Glomerular visceral epithelial cell (primary cell): ENCODE data around the gene QRFPR.
"Not testable (repeated sequence)": the region's sequence is repeated elsewhere in the genome, so short reads cannot be mapped to it uniquely, and the experiment has no call there.

Source experiments
- DNase-seq: peaks from one replicate; pipeline ENCODE4 v3.0.0-alpha.2; 2016; ENCODE audit errors: extremely low spot score

QRFPR gene

GRCh38 chr4:121380776-121381462, at the start of gene QRFPR:
Gene QRFPR, minus strand, starts transcription at chr4:121381018. Its CDS starts 371 bp downstream, at chr4:121380647.
- DNase-seq: peak; percentile 30

DNA sequence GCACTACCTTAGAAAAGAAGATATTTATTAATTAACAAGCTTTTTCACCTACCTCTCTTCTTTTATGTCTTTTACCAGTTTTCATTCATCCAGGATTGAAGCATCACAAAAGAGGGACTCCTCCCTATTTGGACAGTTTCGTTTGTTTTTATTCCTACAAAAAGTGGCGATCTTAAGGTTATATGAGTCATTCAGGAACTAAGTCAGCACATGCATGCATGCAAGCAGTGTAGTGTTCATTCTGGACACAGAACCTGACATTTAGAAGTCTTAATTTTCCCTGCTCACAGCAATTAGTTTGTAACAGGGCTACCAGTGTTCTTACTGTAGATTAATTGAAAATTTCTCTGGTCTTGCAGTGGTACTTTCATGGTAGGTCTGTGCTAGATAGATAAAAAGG, 47.9 kb upstream of the QRFPR start:
- DNase-seq: peak; percentile 17

GRCh38 chr4:121421594-121421993, 40.8 kb upstream of the QRFPR start:
- no peak for DNase-seq

DNA sequence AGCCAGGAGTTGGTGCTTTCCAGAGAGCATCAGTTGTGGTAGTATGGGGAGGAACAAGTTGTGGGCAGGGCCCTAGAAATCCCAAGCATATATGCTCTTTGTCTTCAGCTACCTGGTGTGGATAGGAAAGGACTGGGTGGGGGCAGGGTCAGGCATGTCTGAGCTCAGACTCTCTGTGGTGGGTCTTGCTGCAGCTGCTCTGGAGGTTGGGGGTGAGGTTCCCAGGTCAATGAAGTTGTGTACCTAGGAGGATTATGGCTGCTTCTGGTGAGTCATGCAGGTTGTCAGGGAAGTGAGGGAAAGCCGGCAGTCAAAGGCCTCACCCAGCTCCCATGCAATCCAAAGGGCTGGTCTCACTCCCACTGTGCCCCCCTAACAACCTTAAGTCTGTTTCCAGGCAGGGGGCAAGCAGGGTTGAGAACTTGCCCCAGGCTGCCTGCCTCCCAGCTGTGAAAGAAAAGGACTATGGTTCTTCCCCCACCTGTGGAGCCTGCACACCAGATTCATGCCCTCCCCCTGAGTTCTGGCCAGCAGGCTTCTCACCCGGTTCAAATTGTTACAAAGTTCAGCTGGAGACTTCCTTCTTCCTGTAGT, 30.4 kb upstream of the QRFPR start:
- no peak for DNase-seq

- DNase-seq: not testable (repeated sequence)
These were observed 27.7 kb upstream of the QRFPR start for GRCh38 chr4:121408567-121408966.

DNA sequence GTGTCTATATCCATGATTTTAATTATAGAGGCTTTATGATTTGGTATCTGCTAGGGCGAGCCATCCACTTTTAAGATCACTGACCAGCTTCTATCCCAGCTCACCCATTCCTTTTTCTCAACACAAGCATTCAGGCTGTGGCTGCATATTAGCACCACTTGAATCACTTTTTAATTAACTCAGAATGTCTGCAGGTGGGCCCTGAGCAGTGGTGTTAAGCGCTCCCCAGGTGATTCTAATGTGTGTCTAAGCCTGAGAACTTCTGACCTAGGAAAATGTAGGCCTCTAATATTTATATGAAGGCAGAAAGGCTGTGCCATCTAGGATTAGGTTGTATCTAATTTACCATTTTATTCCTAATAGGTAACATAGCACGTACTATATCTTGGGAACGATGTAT, 19.8 kb upstream of the QRFPR start:
- DNase-seq: no peak

DNA sequence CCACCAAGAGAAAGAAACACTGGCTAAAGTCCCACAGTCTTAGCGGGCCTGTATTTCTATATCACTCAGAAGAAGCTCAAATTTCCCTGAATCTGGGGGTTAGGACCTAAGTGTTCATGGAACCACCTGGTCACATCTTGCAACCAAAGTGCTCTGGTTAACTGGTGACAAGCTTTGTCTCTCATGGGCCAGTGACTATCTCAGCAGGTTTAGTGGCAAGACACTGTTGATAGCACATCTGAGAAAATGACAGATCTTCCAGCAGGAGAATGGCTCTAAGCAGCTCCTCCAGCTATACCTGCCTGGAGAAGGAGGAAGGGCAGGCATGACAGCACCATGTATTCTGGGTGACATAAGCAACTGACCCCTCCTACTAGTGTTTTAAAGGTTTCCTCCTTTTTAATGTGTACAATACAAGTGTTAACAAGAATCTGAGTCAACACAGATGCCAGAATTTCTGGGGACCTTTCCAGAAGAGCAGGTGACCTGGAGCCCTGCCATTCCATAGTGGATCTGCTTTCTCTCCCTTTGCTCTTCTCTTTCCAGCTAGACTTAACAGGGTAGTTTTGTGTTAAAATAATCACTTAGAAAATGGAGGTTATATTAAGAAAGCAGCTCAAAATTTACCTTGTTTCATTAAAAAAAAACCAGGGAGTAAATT, 17.3 kb upstream of the QRFPR start:
- DNase-seq: no peak

DNA sequence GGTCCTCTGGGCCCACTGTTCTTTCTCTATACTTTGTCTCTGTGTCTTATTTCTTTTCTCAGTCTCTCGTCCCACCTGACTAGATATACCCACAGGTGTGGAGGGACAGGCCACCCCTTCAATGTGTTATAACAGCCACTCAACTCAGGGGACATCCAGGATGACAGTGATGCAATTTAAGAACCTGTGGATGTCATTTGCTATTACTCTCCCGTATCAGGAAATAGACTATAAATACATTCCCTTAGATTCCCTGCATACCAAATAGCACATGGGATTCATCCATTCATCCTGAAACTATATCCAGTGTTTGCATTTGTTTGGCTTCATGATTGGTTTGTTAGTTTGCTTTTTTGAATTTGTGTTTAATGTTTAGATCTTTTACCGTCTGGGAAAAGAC, 16.6 kb upstream of the QRFPR start:
- no peak for DNase-seq

DNA sequence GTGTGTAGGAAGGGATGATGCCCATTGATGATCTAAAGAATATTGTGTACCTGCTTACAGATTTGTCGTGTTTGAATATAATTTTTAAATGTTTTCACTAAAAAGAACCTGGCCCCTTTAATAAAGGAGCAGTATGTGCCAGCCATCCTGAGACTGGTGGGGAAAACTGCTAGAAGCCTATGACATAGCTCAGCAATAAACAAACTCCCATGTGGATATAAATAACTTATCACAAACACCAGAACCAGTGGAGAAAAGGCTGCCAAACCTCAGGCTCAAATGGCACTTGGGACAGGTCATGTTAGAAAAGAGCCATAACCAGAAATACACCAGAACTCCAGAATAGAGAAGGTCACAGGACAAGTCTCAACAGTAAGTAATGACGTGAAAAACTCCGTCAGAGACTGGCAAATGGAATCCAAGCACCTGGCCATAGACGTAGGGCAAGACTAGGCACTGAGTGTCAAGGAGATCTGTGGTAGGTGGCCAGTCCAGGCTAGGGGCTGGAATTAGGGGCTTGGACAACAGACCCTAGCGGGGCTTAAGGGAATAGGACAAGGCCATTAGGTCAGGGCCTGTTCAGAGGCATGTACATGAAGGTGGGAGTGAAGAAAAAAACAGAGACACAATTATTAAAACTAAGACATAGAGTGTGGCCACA, 11.7 kb upstream of the QRFPR start:
- no peak for DNase-seq

- no peak for DNase-seq
These were observed 9.5 kb upstream of the QRFPR start for GRCh38 chr4:121390335-121390734.

GRCh38 chr4:121379276-121379675, 1.5 kb downstream of the QRFPR start:
- no peak for DNase-seq

GRCh38 chr4:121377076-121377475, 3.7 kb downstream of the QRFPR start:
- no peak for DNase-seq

DNA sequence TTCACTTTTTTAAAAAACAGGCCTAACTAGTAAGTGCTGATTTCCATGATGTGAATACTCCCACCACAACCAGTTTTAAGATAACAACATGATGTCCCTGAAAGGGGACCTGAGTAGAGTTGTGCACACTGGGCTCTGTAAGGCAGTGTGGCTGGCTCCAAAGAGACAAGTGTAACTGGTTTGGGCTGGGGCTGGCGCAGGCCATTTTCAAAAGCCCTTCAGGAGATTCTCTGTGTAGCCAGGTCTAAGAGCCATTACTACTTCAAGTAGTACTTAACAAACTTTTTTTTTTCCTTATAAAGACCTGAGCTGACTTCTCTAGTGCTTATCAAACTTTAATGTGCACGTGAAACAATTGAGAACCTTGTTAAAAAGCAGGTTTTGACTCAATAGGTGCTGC, 4.3 kb downstream of the QRFPR start:
- no peak for DNase-seq

- DNase-seq: no peak
These were observed 4.7 kb downstream of the QRFPR start for GRCh38 chr4:121376097-121376496.

DNA sequence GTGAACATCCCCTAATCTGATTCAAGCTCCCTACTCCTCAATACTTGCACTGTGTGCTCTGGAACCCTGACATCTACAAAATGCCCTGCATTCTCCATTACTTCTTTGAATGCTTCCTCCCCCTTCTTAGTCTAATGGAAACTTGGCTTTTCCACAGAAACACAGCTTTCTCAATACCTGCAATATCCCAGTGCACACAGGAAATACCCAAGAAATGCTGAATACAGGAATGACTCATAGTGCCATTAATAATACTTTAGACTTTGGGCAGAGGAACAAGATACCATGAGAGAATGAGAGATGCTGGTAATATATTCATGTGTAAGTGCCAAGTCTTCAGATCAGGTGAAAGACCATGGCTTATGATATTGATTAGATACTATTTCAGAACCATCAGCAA, 5.6 kb downstream of the QRFPR start:
- DNase-seq: peak; percentile 34

GRCh38 chr4:121373841-121374240, 7.0 kb downstream of the QRFPR start:
- no peak for DNase-seq

DNA sequence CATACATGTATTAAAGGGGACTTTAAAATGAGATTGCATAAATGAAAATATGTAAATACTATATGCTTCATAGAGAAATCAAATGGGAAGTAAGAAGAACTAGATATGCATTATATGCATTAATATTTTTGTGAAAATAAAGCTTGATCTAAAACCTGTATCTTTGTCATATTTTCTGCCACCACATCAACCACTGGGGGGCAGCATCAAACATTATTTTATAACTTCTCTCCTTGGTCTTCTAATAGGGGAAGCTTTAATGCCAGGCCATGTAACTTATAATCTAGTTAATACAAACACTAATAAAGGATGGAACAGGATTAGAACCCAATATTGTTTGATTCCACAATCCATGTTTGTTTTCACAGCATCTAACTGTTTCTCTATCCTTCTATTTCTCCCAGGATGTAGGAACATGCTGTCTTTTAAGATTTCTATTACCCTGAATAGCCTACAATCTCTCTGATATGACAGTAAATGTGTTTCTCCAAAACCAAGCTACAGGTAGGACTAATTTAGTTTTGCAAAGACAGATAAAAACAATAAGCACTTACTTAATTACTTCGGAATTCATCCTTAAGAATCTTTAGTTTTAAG, 10.0 kb downstream of the QRFPR start:
- peak; percentile 60 for DNase-seq

- no peak for DNase-seq
These were observed 20.3 kb downstream of the QRFPR start for GRCh38 chr4:121360495-121360894.

- no peak for DNase-seq
These were observed 22.3 kb downstream of the QRFPR start for GRCh38 chr4:121358473-121358872.

GRCh38 chr4:121353213-121353612, 27.6 kb downstream of the QRFPR start:
- no peak for DNase-seq

DNA sequence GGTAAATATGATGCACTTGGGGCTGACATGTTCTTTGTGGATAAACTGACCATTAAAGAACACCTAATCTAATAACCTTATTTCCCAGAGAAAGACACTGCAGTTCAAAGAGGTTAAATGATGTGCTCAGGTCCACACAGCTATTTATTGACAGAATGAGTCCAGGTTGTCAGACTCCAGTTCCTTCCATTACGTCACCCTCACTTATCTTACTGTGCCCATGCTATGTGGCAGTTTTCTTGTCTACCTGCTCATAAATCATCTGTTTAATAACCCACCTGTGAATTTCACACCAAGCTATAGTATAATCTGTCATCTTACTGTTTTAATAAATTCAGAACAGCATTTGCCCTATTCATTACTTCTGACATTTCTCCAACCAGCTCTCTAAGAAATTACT, 36.7 kb downstream of the QRFPR start:
- DNase-seq: no peak

GRCh38 chr4:121340247-121340646, 40.6 kb downstream of the QRFPR start:
- no peak for DNase-seq
